ENCODE data around the gene RARRES1. TPM values are rescaled to one million over a fixed set of nuclear protein-coding genes. Genes with fewer than 3 reads are reported as not detected.

Gene RARRES1
- polyA plus RNA-seq, 2 of the 4 experiments (the other 2 are of a cell fraction): 10.9 to 33.4 TPM

DNA sequence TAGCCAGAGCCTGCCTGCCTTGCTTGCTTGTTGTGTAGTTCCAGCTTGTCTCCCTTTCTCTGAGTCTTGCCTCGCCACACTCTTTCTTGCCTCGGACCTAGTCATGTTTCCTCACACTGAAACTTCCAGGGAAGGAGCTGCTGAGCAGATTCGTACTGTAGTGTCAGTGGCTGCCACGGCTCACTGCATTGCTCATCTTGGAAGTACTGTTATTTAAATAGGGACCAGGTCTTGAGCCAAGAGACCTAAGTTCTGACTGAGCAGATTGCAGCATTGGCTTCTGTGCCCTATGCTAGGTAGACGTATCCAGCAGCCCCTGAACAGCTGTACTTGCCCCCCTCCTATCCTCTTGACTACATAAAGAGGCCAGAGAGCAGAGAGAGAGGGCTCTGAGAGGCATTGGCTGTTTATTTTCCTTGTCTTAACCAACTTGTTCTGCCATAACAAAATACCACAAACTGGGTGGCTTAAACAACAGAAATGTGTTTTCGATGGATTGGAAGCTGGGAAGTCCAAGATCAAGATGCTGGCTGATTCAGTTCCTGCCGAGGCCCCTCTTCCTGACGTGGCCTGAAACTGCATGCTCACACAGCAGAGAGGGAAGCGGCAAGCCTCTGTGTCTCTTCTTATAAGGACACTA is 5.8 kb upstream of the RARRES1 start:
- DNase-seq (ENCODE audit: low read depth in 1 of 2, low spot score in 1 of 2) (no peak), ATAC-seq (no peak), FAIRE-seq (no peak)
- no peak for TF ChIP-seq MAFK (IDR thresholded peaks at IDR 0.05; ENCODE audit: partially characterized antibody)
- TF ChIP-seq CHD4 (IDR thresholded peaks at IDR 0.05; ENCODE audit: borderline replicate concordance): no peak
- TF ChIP-seq SREBF2 (IDR thresholded peaks at IDR 0.05): no peak
- H3K4me1 ChIP-seq: peaks cover 4% of the 10 kb centered on the region; the same call in 1 of the 3 replicates
- CTCF ChIA-PET: interaction anchor here (1.5 to 8.8 kb wide), 2 partner anchors 10 to 522 kb away, joined by 3 to 45 read pairs; no protein-coding TSS in a partner anchor
- no peak overlapping the region for H3K27ac ChIP-seq
- no peak overlapping the region for H3K4me3 ChIP-seq
- no peak overlapping the region for H3K4me2 ChIP-seq
- POLR2A ChIA-PET: no interaction called here
- WGBS (ENCODE audit: missing lambda C conversion rate): 88% methylated on average over 9 of the region's 9 CpGs
- peaks cover 12% of the 10 kb centered on the region for H3K9me3 ChIP-seq

DNA sequence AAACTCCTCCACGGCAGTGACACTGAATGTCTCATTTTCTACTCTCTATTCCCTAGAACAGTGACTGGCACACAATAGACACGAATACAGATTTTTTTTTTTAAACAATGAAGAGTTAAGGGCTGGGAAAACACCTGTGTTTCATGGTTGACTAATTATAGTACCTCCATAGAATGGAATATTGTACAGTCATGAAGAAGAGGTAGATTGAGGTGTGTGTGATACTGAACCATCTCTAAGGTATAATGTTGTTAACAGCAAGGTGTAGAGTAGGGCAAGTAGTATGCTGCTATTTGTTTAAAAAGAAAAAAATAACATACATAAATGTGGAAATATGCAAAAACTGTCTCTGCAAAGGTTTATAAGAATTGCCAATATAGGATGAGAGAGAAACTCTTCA is 5.2 kb upstream of the RARRES1 start:
- ChIA-PET POLR2A (no interaction called here), CTCF (interaction anchor here (1.3 to 8.8 kb wide), 4 partner anchors 10 to 78 kb away, joined by 4 to 45 read pairs (median 10); no protein-coding TSS in a partner anchor)
- no peak for TF ChIP-seq POLR2A (IDR thresholded peaks at IDR 0.05; ENCODE audit: low read length)
- no peak for TF ChIP-seq EP300 (IDR thresholded peaks at IDR 0.05)
- TF ChIP-seq MYC (IDR thresholded peaks at IDR 0.05; ENCODE audit: borderline replicate concordance, low read length): no peak
- no peak for TF ChIP-seq RCOR1 (IDR thresholded peaks at IDR 0.05; ENCODE audit: low read depth, low read length)
- TF ChIP-seq RAD21 (conservative IDR thresholded peaks at IDR 0.05 in 1 of 2, IDR thresholded peaks at IDR 0.05 in 1 of 2): no peak
- TF ChIP-seq, protein P1, sequence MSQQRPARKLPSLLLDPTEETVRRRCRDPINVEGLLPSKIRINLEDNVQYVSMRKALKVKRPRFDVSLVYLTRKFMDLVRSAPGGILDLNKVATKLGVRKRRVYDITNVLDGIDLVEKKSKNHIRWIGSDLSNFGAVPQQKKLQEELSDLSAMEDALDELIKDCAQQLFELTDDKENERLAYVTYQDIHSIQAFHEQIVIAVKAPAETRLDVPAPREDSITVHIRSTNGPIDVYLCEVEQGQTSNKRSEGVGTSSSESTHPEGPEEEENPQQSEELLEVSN (IDR thresholded peaks at IDR 0.05; ENCODE audit: borderline replicate concordance, low read depth): no peak
- TF ChIP-seq EHMT2 (IDR thresholded peaks at IDR 0.05; ENCODE audit: low read depth): no peak
- no peak for TF ChIP-seq RFX5 (IDR thresholded peaks at IDR 0.05)
- TF ChIP-seq EHF (CRISPR knock-in tag; IDR thresholded peaks at IDR 0.05): no peak
- no peak for TF ChIP-seq MAX (IDR thresholded peaks at IDR 0.05)
- TF ChIP-seq MAFK (IDR thresholded peaks at IDR 0.05; ENCODE audit: partially characterized antibody): no peak
- no peak for TF ChIP-seq ZC3H11A (IDR thresholded peaks at IDR 0.05)
- no peak for TF ChIP-seq NFE2L2 (conservative IDR thresholded peaks at IDR 0.05; ENCODE audit: low read length)
- no peak for TF ChIP-seq ZNF302 (CRISPR knock-in tag; IDR thresholded peaks at IDR 0.05)
- TF ChIP-seq HEYL (CRISPR knock-in tag; IDR thresholded peaks at IDR 0.05): no peak
- TF ChIP-seq BHLHE40 (IDR thresholded peaks at IDR 0.05; ENCODE audit: low read depth, low read length): no peak
- no peak for TF ChIP-seq HOXB13 (CRISPR knock-in tag; IDR thresholded peaks at IDR 0.05; ENCODE audit: low read depth)
- no peak for TF ChIP-seq MAZ (IDR thresholded peaks at IDR 0.05; ENCODE audit: borderline replicate concordance, low read depth, low read length)
- TF ChIP-seq POLR2AphosphoS2 (conservative IDR thresholded peaks at IDR 0.05; ENCODE audit: low read length): no peak
- TF ChIP-seq JUN (IDR thresholded peaks at IDR 0.05): no peak
- WGBS (ENCODE audit: missing lambda C conversion rate): 83% methylated on average over 2 of the region's 2 CpGs
- no peak for DNase-seq (ENCODE audit: low read depth in 1 of 2, low spot score in 1 of 2)
- no peak for ATAC-seq
- H3K4me3 ChIP-seq: no peak overlapping the region
- H3K4me2 ChIP-seq: no peak overlapping the region
- peaks cover 4% of the 10 kb centered on the region; the same call in 1 of the 3 replicates for H3K4me1 ChIP-seq
- no peak overlapping the region for H3K27ac ChIP-seq
- peaks cover 12% of the 10 kb centered on the region for H3K9me3 ChIP-seq
- FAIRE-seq: no peak

GRCh38 chr3:158735296-158736033 is 3.2 kb upstream of the RARRES1 start:
- CTCF ChIA-PET: interaction anchor here (1.1 to 8.8 kb wide), 4 partner anchors 8 to 56 kb away, joined by 3 to 45 read pairs (median 10); no protein-coding TSS in a partner anchor
- POLR2A ChIA-PET: no interaction called here
- DNase-seq (ENCODE audit: low read depth in 1 of 2, low spot score in 1 of 2) (no peak), FAIRE-seq (no peak), ATAC-seq (no peak)
- Histone ChIP-seq H3K4me1 (peaks cover 11% of the 10 kb centered on the region), H3K4me3 (no peak overlapping the region), H3K4me2 (no peak overlapping the region), H3K27ac (no peak overlapping the region), H3K9me3 (peaks cover 12% of the 10 kb centered on the region)
- TF ChIP-seq MAFK (IDR thresholded peaks at IDR 0.05; ENCODE audit: partially characterized antibody): no peak
- TF ChIP-seq JUNB (IDR thresholded peaks at IDR 0.05): no peak
- WGBS (ENCODE audit: missing lambda C conversion rate): 84% methylated on average over 7 of the region's 7 CpGs
